Stimulated activated CD4-positive, alpha-beta T cell treated with anti-CD3 and anti-CD28 coated beads, Interleukin-2, amount 100 ng/mL, for 4 hours (primary cell): Measurements from ENCODE around the gene HMGCL.
A peak's percentile ranks its signal among the peaks of the same experiment; 100 is the strongest.

Source experiments
- DNase-seq: peaks from one replicate; pipeline ENCODE4 v3.0.0-alpha.2; 2020; ENCODE audit warnings: low read depth

The HMGCL gene

GRCh38 chr1:23774174-23774880 lies 50.9 kb downstream of the HMGCL start:
- DNase-seq: no peak

- DNase-seq: no peak
Measured at GRCh38 chr1:23772854-23773242, 52.4 kb downstream of the HMGCL start.

DNA sequence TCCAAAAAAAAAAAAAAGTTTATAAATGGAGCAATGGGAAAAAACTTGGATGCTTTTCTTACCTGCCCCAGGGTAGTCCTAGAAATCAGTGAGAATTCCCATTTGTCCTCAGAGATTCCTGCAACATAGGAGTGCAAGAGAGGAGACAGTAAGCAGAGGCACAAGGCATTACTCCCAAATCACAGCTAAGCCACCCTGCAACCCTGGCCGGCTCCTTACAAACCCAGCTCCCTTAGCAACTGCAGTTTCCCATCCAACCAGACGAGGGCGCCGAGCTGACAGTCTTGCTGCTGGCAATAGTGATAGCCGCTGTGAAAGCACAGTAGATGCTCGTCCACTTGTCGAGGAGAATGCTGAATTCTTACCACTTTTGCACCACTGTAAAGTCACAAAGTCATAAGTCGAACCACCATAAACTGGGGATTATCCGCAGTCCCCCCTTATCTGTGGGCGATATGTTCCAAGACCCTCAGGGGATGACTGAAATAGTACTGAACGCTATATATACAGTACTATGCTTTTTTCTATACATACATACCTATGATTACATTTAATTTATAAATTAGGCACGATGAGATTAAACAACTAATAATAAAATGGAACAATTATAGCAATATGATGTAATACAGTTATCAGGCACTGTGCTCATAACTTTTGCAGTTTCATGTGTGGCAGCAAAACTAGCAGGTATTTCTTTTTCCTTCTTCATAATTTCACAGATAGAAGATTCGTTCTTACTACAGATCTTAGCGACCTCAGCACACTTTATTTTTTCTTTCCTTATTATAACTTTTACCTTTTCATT lies 53.0 kb downstream of the HMGCL start:
- DNase-seq: peak; percentile 78

DNA sequence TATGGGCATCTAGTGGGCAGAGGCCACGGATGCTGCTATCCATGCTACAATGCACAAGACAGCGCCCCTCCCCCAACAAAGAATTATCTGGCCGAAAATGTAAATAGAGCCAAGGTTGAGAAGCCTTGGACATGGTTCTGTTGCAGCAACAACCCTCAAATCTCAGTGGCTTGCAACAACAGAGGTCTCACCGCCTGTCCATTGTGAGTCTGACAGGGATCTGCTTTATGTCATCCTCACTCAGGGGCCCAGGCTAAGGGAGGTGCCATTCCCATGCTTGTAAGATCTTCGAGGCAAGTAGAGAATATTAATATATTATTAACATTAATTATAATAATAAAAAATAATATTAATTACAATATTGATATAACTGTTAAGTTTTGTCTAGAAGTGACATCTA lies 56.5 kb downstream of the HMGCL start:
- no peak for DNase-seq

DNA sequence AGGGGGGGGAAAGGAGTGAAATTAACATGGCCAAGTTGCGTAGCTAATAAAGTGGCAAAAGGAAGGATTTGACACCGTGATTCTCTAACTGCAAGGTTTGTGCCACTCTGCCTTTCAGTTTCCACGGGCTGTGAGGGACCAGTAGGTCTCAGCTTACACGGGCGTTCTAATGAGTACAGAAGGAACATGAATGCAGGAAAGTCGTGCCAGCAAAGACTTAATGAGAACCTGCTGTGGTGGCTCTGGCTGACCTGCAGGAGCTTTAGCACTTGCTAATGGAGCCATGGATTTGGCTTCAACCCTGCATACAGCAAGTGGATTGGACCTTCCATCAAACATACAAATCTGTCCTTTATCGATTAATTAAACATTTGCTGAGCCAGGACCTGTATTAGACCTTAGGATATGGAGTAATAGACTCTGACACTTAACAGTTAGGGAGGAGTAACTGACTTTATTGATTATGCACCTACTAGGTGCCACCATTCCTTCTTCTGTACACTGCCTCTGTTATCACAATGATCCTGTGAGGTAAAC lies 62.1 kb downstream of the HMGCL start:
- no peak for DNase-seq

DNA sequence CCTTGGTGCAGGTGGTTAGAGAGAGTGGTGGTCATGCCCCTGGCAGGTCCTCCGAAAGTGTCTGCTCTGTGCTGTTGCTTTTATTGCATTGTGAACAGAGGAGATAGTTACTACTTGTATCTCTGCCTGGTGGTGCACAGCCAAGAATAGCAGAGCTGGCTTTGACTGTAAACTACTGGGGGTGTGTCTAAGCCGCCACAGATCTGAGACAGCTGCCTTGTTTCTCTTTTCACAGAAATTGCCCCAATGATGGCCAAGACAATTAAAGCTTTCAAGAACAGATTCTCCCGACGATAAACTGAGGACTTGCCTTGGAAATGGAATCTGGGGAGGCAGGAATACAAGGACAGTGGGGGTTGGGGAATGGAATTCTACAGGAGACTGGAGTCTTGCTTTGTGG lies 66.0 kb downstream of the HMGCL start:
- no peak for DNase-seq

DNA sequence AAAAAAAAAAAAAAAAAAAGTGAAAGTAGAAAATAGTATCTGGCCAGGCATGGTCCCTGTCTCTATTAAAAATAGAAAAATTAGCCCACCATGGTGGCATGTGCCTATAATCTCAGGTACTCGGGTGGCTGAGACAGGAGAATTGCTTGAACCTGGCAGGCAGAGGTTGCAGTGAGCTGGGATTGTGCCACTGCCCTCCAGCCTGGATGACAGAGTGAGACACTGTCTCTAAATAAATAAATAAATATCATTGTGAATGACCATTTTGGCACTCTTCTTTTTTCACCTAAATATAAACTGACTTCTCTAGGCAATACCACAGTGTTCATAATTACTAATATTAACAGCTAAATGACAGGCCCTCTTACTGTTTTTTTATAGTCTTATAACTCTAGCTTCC lies 67.4 kb downstream of the HMGCL start:
- DNase-seq: no peak

GRCh38 chr1:23756676-23757075 lies 68.6 kb downstream of the HMGCL start:
- DNase-seq: no peak

DNA sequence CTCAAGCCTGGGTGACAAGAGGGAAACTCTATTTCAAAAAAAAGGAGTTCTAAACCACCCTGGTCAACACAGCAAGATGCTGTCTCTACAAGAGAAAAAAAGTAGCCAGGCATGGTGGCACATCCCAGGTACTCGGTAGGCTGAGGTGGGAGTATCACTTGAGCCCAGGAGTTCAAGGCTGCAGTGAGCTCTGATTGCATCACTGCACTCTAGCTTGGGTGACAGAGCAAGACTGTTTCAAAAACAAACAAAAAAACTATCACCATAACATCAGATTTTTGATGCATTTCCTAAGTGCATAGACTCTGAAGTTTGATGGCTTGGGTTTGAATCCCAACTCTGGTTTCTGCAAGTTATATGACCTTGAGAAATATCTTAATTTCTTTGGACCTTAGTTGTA lies 72.3 kb downstream of the HMGCL start:
- DNase-seq: no peak
